Measurements from ENCODE around the gene PRELID1. TPM values are rescaled to one million over a fixed set of nuclear protein-coding genes. Genes with fewer than 3 reads are reported as not detected.
A peak's percentile ranks its signal among the peaks of the same experiment; 100 is the strongest.
"Not testable (repeated sequence)": the region's sequence is repeated elsewhere in the genome, so short reads cannot be mapped to it uniquely, and the experiment has no call there.

Gene PRELID1
- total RNA-seq, 1 donor from 2014 or later, result 94.0 TPM

- TF ChIP-seq CTCF (IDR thresholded peaks at IDR 0.05; ENCODE audit: unreplicated experiment), result no peak
- H3K27ac Mint-ChIP-seq, result peak overlapping the region; percentile 87
- no peak for DNase-seq (ENCODE audit: low spot score, unreplicated experiment)
- H3K4me3 Mint-ChIP-seq (ENCODE audit: low read depth), result peak overlapping the region; percentile 92
- peaks cover 24% of the 10 kb centered on the region for H3K4me1 Mint-ChIP-seq (ENCODE audit: low read depth)
- H3K9me3 Mint-ChIP-seq (ENCODE audit: low read depth), result no peaks in the 10 kb centered on the region
- peaks cover 4% of the 10 kb centered on the region for H3K36me3 Mint-ChIP-seq (ENCODE audit: insufficient read depth)
- H3K27me3 Mint-ChIP-seq, result no peaks in the 10 kb centered on the region
Observed at GRCh38 chr5:177302354-177303110, 1.1 kb upstream of the PRELID1 start.

DNA sequence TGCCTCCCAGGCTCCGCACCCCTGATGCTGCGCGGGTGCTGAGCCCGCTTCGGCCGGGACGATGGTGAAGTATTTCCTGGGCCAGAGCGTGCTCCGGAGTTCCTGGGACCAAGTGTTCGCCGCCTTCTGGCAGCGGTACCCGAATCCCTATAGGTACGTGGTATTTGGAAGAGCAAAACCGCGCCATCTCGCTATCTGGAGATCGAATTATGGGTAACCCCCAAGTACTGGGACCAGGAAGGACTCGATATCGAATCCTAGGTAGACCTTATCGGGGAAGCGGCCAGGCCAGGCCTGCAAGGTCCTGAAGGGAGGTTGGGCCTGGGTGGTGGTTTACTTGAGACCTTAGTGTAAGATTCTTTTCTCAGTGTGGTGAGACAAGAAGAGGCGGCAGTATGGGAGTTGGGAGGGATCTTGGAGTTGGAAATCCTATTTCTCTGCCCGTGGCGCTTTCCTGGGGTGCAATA is 359 bp downstream of the PRELID1 start:
- peak overlapping the region; percentile 93 for H3K27ac Mint-ChIP-seq

GRCh38 chr5:177304392-177305119 is 957 bp downstream of the PRELID1 start:
- Mint-ChIP-seq H3K4me3 (ENCODE audit: low read depth) (peak overlapping the region; percentile 92), H3K9me3 (ENCODE audit: low read depth) (no peaks in the 10 kb centered on the region), H3K4me1 (ENCODE audit: low read depth) (peaks cover 21% of the 10 kb centered on the region), H3K36me3 (ENCODE audit: insufficient read depth) (peaks cover 5% of the 10 kb centered on the region), H3K27me3 (no peaks in the 10 kb centered on the region), H3K27ac (peak overlapping the region; percentile 93)
- no peak for TF ChIP-seq CTCF (IDR thresholded peaks at IDR 0.05; ENCODE audit: unreplicated experiment)
- no peak for DNase-seq (ENCODE audit: low spot score, unreplicated experiment)

More for the DNA sequence above, 359 bp downstream of the PRELID1 start:
- H3K9me3 Mint-ChIP-seq (ENCODE audit: low read depth), result no peaks in the 10 kb centered on the region
- H3K4me1 Mint-ChIP-seq (ENCODE audit: low read depth), result peaks cover 23% of the 10 kb centered on the region
- DNase-seq (ENCODE audit: low spot score, unreplicated experiment), result no peak
- H3K36me3 Mint-ChIP-seq (ENCODE audit: insufficient read depth), result peaks cover 4% of the 10 kb centered on the region
- no peak for TF ChIP-seq CTCF (IDR thresholded peaks at IDR 0.05; ENCODE audit: unreplicated experiment)
- peak overlapping the region; percentile 92 for H3K4me3 Mint-ChIP-seq (ENCODE audit: low read depth)
- H3K27me3 Mint-ChIP-seq, result no peaks in the 10 kb centered on the region

- not testable (repeated sequence) for H3K9me3 Mint-ChIP-seq (ENCODE audit: low read depth); H3K36me3 Mint-ChIP-seq (ENCODE audit: insufficient read depth); H3K27ac Mint-ChIP-seq; H3K27me3 Mint-ChIP-seq; H3K4me3 Mint-ChIP-seq (ENCODE audit: low read depth); DNase-seq (ENCODE audit: low spot score, unreplicated experiment)
- H3K4me1 Mint-ChIP-seq (ENCODE audit: low read depth), result peaks cover 24% of the 10 kb centered on the region
Observed at GRCh38 chr5:177306103-177306640, 2.6 kb downstream of the PRELID1 start.

GRCh38 chr5:177306674-177307543 is 3.3 kb downstream of the PRELID1 start:
- H3K27me3 Mint-ChIP-seq, result no peaks in the 10 kb centered on the region
- peaks cover 24% of the 10 kb centered on the region for H3K4me1 Mint-ChIP-seq (ENCODE audit: low read depth)
- H3K27ac Mint-ChIP-seq, result no peak overlapping the region
- H3K9me3 Mint-ChIP-seq (ENCODE audit: low read depth), result no peaks in the 10 kb centered on the region
- no peak overlapping the region for H3K4me3 Mint-ChIP-seq (ENCODE audit: low read depth)
- no peak for DNase-seq (ENCODE audit: low spot score, unreplicated experiment)
- peaks cover 5% of the 10 kb centered on the region for H3K36me3 Mint-ChIP-seq (ENCODE audit: insufficient read depth)
- no peak for TF ChIP-seq CTCF (IDR thresholded peaks at IDR 0.05; ENCODE audit: unreplicated experiment)

All from progenitor cell of endocrine pancreas (in vitro differentiated cells).